HEK293 (cell line): ENCODE results near the gene PTPRO.

Source experiments
- CTCF ChIA-PET: fragments of 350-600 bp; formaldehyde crosslinking; extraction: SDS; loops from one replicate; lab custom pipeline; 2021; ENCODE audit warnings: antibody characterized with exemption; lab: Yijun Ruan, JAX
- POLR2A ChIA-PET: fragments of 300-600 bp; formaldehyde crosslinking; extraction: SDS; loops from one replicate; lab custom pipeline; 2020; ENCODE audit warnings: antibody characterized with exemption, inconsistent platforms; lab: Yijun Ruan, JAX
- H3K27ac ChIP-seq: fragments of 200-500 bp; sonication (Bioruptor generic); 2 replicates; pipeline ENCODE4 v1.5.1; 2014; ENCODE audit warnings: low read depth, low read length, control low read depth, inconsistent platforms; ENCODE audit errors: extremely low read depth
- H3K36me3 ChIP-seq, 2 experiments: fragments of 200-500 bp in 1 of 2; sonication (Bioruptor generic) in 1 of 2; 1 replicate in 1 of 2; 2 replicates in 1 of 2; pipeline ENCODE4 v1.5.1; 2014 to 2017; ENCODE audit warnings: inconsistent platforms in 2 of 2, low read length in 2 of 2; ENCODE audit not compliant: control insufficient read depth in 2 of 2, insufficient read depth in 1 of 2
- H3K4me1 ChIP-seq: fragments of 200-500 bp; sonication (Bioruptor generic); 2 replicates; pipeline ENCODE4 v1.5.1; 2014; ENCODE audit warnings: mild to moderate bottlenecking, low read length, inconsistent platforms; ENCODE audit not compliant: control insufficient read depth, insufficient read depth
- H3K4me3 ChIP-seq: 2 replicates; pipeline ENCODE4 v1.5.1; 2011; ENCODE audit warnings: low read depth, mild to moderate bottlenecking, control low read depth, low read length, moderate library complexity
- H3K9me3 ChIP-seq: fragments of 200-500 bp; sonication (Bioruptor generic); 2 replicates; pipeline ENCODE4 v1.5.1; 2014; ENCODE audit warnings: low read depth, low read length, inconsistent platforms; ENCODE audit not compliant: control insufficient read depth, insufficient read depth
- HIC1 ChIP-seq: fragments of 450-650 bp; formaldehyde crosslinking; IDR thresholded peaks from 2 replicates; pipeline ENCODE4 v1.5.1; 2016; ENCODE audit warnings: missing biosample characterization, missing genetic modification characterization
- KLF10 ChIP-seq: fragments of 450-650 bp; IDR thresholded peaks from 2 replicates; pipeline ENCODE4 v1.5.1; 2018; ENCODE audit warnings: missing biosample characterization, mild to moderate bottlenecking, missing genetic modification characterization
- PATZ1 ChIP-seq: fragments of 450-650 bp; formaldehyde crosslinking; IDR thresholded peaks from 2 replicates; pipeline ENCODE4 v1.5.1; 2016; ENCODE audit warnings: missing biosample characterization, missing genetic modification characterization
- PBX3 ChIP-seq: sonication (generic); formaldehyde crosslinking; IDR thresholded peaks from 2 replicates; pipeline ENCODE4 v1.8.1; 2022; ENCODE audit warnings: mild to moderate bottlenecking, moderate library complexity, missing genetic modification reagents
- SP7 ChIP-seq: fragments of 450-650 bp; formaldehyde crosslinking; IDR thresholded peaks from 2 replicates; pipeline ENCODE4 v1.5.1; 2016; ENCODE audit warnings: missing biosample characterization, missing genetic modification characterization
- TCF7L2 ChIP-seq: IDR thresholded peaks from 2 replicates; pipeline ENCODE4 v1.6.1; 2011; ENCODE audit warnings: low read depth, mild to moderate bottlenecking, inconsistent platforms, low read length, moderate library complexity, borderline replicate concordance
- ZBTB48 ChIP-seq: fragments of 450-650 bp; formaldehyde crosslinking; IDR thresholded peaks from 2 replicates; pipeline ENCODE4 v1.5.1; 2016; ENCODE audit warnings: missing biosample characterization, missing genetic modification characterization
- ZNF121 ChIP-seq: fragments of 450-650 bp; formaldehyde crosslinking; IDR thresholded peaks from 2 replicates; pipeline ENCODE4 v1.5.1; 2016; ENCODE audit warnings: missing biosample characterization, missing genetic modification characterization
- ZNF16 ChIP-seq: fragments of 450-650 bp; formaldehyde crosslinking; IDR thresholded peaks from 2 replicates; pipeline ENCODE4 v1.5.1; 2016; ENCODE audit warnings: low read depth, missing biosample characterization, missing genetic modification characterization
- ZNF19 ChIP-seq: fragments of 450-650 bp; formaldehyde crosslinking; IDR thresholded peaks from 2 replicates; pipeline ENCODE4; 2016; ENCODE audit warnings: missing biosample characterization, missing genetic modification characterization, low read depth
- ZNF221 ChIP-seq: fragments of 450-650 bp; formaldehyde crosslinking; IDR thresholded peaks from 2 replicates; pipeline ENCODE4 v1.5.1; 2017; ENCODE audit warnings: missing biosample characterization, missing genetic modification characterization, borderline replicate concordance
- ZNF37A ChIP-seq: fragments of 450-650 bp; IDR thresholded peaks from 2 replicates; pipeline ENCODE4 v1.5.1; 2018; ENCODE audit warnings: missing biosample characterization, missing genetic modification characterization
- ZNF48 ChIP-seq: fragments of 450-650 bp; formaldehyde crosslinking; IDR thresholded peaks from 2 replicates; pipeline ENCODE4 v1.5.1; 2016; ENCODE audit warnings: missing biosample characterization, missing genetic modification characterization
- ZNF518A ChIP-seq: fragments of 450-650 bp; formaldehyde crosslinking; conservative IDR thresholded peaks from 2 replicates; pipeline ENCODE4 v1.5.1; 2016; ENCODE audit warnings: low read depth, missing biosample characterization, missing genetic modification characterization
- ZNF558 ChIP-seq: fragments of 450-650 bp; formaldehyde crosslinking; IDR thresholded peaks from 2 replicates; pipeline ENCODE4 v1.5.1; 2016; ENCODE audit warnings: missing biosample characterization, missing genetic modification characterization
- ZNF600 ChIP-seq: fragments of 450-650 bp; formaldehyde crosslinking; IDR thresholded peaks from 2 replicates; pipeline ENCODE4 v1.5.1; 2016; ENCODE audit warnings: missing biosample characterization, missing genetic modification characterization
- ZNF837 ChIP-seq: fragments of 450-650 bp; formaldehyde crosslinking; IDR thresholded peaks from 2 replicates; pipeline ENCODE4 v1.5.1; 2016; ENCODE audit warnings: missing biosample characterization, missing genetic modification characterization

PTPRO gene

GRCh38 chr12:15468911-15469310, 146.6 kb downstream of the PTPRO start:
- no peaks in the 10 kb centered on the region for H3K36me3 ChIP-seq
- ChIA-PET CTCF (interaction anchor here (0.8 kb wide), 1 partner anchor 116 kb away, joined by 3 read pairs; no protein-coding TSS in a partner anchor), POLR2A (no interaction called here)
- no peak for TF ChIP-seq SP7 (tag by site-specific recombination)
- no peak for TF ChIP-seq ZNF600 (tag by site-specific recombination)
- no peak for TF ChIP-seq ZNF121
- TF ChIP-seq ZNF518A (tag by site-specific recombination): no peak
- no peak for TF ChIP-seq TCF7L2
- TF ChIP-seq ZNF16 (tag by site-specific recombination): no peak
- TF ChIP-seq PATZ1 (tag by site-specific recombination): no peak
- no peak for TF ChIP-seq PBX3 (CRISPR knock-in tag)
- no peak for TF ChIP-seq ZNF221 (tag by site-specific recombination)
- H3K27ac ChIP-seq: no peak overlapping the region
- no peak overlapping the region for H3K4me3 ChIP-seq
- no peaks in the 10 kb centered on the region for H3K9me3 ChIP-seq
- H3K4me1 ChIP-seq: no peaks in the 10 kb centered on the region

GRCh38 chr12:15469356-15469755, 147.0 kb downstream of the PTPRO start:
- POLR2A ChIA-PET: no interaction called here
- Histone ChIP-seq H3K27ac (no peak overlapping the region), H3K36me3 (no peaks in the 10 kb centered on the region), H3K4me3 (no peak overlapping the region), H3K4me1 (no peaks in the 10 kb centered on the region), H3K9me3 (no peaks in the 10 kb centered on the region)
- CTCF ChIA-PET: interaction anchor here (0.6 to 0.8 kb wide), 2 partner anchors 115 to 363 kb away, joined by 3 to 5 read pairs; no protein-coding TSS in a partner anchor
- TF ChIP-seq ZNF837 (tag by site-specific recombination): no peak
- TF ChIP-seq ZNF48 (tag by site-specific recombination): no peak
- no peak for TF ChIP-seq HIC1 (tag by site-specific recombination)
- TF ChIP-seq ZNF558 (tag by site-specific recombination): no peak
- TF ChIP-seq KLF10: no peak
- no peak for TF ChIP-seq ZNF19 (tag by site-specific recombination)
- no peak for TF ChIP-seq ZBTB48 (tag by site-specific recombination)
- no peak for TF ChIP-seq ZNF37A (tag by site-specific recombination)
- TF ChIP-seq ZNF16 (tag by site-specific recombination): no peak
